GM19035 (cell line): Measurements from ENCODE around the gene ARFRP1.

Source experiments
- ATAC-seq: cut with Tn5 transposase; IDR thresholded peaks from one replicate; pipeline ENCODE4 v1.9.1; 2021; ENCODE audit not compliant: unreplicated experiment

ARFRP1 gene

GRCh38 chr20:63702751-63703470 lies 4.9 kb downstream of the ARFRP1 start:
- ATAC-seq = no peak

GRCh38 chr20:63702036-63702665 lies 5.6 kb downstream of the ARFRP1 start:
- no peak for ATAC-seq

- ATAC-seq = no peak
Measured at GRCh38 chr20:63701329-63702035, 6.3 kb downstream of the ARFRP1 start.

- no peak for ATAC-seq
Measured at GRCh38 chr20:63701051-63701328, 6.8 kb downstream of the ARFRP1 start.

- ATAC-seq = no peak
Measured at GRCh38 chr20:63700199-63701050, 7.4 kb downstream of the ARFRP1 start.

- no peak for ATAC-seq
Measured at GRCh38 chr20:63699466-63700198, 8.1 kb downstream of the ARFRP1 start.

GRCh38 chr20:63698739-63699465 lies 8.9 kb downstream of the ARFRP1 start:
- ATAC-seq = no peak

GRCh38 chr20:63697868-63698545 lies 9.8 kb downstream of the ARFRP1 start:
- ATAC-seq = no peak

- no peak for ATAC-seq
Measured at GRCh38 chr20:63697357-63697867, 10.4 kb downstream of the ARFRP1 start.

- ATAC-seq = no peak
Measured at GRCh38 chr20:63696628-63697356, 11.0 kb downstream of the ARFRP1 start, which contains the start of gene TNFRSF6B. Gene TNFRSF6B, plus strand, starts transcription at chr20:63696652. Its CDS starts 116 bp downstream, at chr20:63696768.

GRCh38 chr20:63696306-63696627 lies 11.5 kb downstream of the ARFRP1 start:
- ATAC-seq = no peak

GRCh38 chr20:63695424-63696305 lies 12.1 kb downstream of the ARFRP1 start:
- no peak for ATAC-seq

- no peak for ATAC-seq
Measured at GRCh38 chr20:63694584-63695423, 13.0 kb downstream of the ARFRP1 start.

- no peak for ATAC-seq
Measured at GRCh38 chr20:63693733-63694583, 13.8 kb downstream of the ARFRP1 start.

- ATAC-seq = no peak
Measured at GRCh38 chr20:63693083-63693732, 14.6 kb downstream of the ARFRP1 start.
